Measurements from ENCODE around the gene APP.

GRCh38 chr21:25959799-25960198 is 210.8 kb downstream of the APP start:
- no peak for TF ChIP-seq CTCF (IDR thresholded peaks at IDR 0.05; ENCODE audit: insufficient read depth, low read length)
- TF ChIP-seq POLR2AphosphoS5 (IDR thresholded peaks at IDR 0.05; ENCODE audit: low read depth): no peak
- TF ChIP-seq GABPA (IDR thresholded peaks at IDR 0.05; ENCODE audit: low read depth): no peak
